Neuronal stem cell (in vitro differentiated cells): Measurements from ENCODE around the gene LEMD3.

Experiments used
- DNase-seq: peaks from one replicate; pipeline ENCODE4 v3.0.0-alpha.2; 2013; ENCODE audit warnings: low spot score
- H2AFZ ChIP-seq: one replicate; pipeline ENCODE4 v1.6.1; 2013; ENCODE audit warnings: mild to moderate bottlenecking, low read length, inconsistent platforms
- H2AK5ac ChIP-seq: 2 replicates; pipeline ENCODE4 v1.6.1; 2013; ENCODE audit warnings: low read depth, mild to moderate bottlenecking, inconsistent platforms, low read length, moderate library complexity, mixed read lengths
- H2BK120ac ChIP-seq: 2 replicates; pipeline ENCODE4 v1.6.1; 2013; ENCODE audit warnings: low read depth, mild to moderate bottlenecking, inconsistent platforms, low read length, moderate library complexity, mixed read lengths
- H2BK12ac ChIP-seq: one replicate; pipeline ENCODE4 v1.6.1; 2013; ENCODE audit warnings: low read length, inconsistent platforms
- H2BK15ac ChIP-seq: 2 replicates; pipeline ENCODE4 v1.6.1; 2013; ENCODE audit warnings: mild to moderate bottlenecking, low read length, inconsistent platforms, mixed read lengths
- H2BK5ac ChIP-seq: one replicate; pipeline ENCODE4 v1.6.1; 2013; ENCODE audit warnings: inconsistent platforms, mild to moderate bottlenecking, low read length, moderate library complexity
- H3K14ac ChIP-seq: one replicate; pipeline ENCODE4 v1.6.1; 2013; ENCODE audit warnings: low read length, inconsistent platforms
- H3K18ac ChIP-seq: 2 replicates; pipeline ENCODE4 v1.6.1; 2013; ENCODE audit warnings: low read length, inconsistent platforms
- H3K23ac ChIP-seq: 2 replicates; pipeline ENCODE4 v1.6.1; 2013; ENCODE audit warnings: low read depth, mild to moderate bottlenecking, mixed read lengths, low read length, inconsistent platforms; ENCODE audit not compliant: poor library complexity
- H3K27ac ChIP-seq: replicated peaks from 3 replicates; pipeline ENCODE4 v1.5.1; 2013; ENCODE audit warnings: low read length, inconsistent platforms
- H3K27me3 ChIP-seq, 3 experiments: 2 replicates each; pipeline ENCODE4 v1.6.1; 2013; ENCODE audit warnings: low read length in 3 of 3, mild to moderate bottlenecking in 2 of 3, inconsistent platforms in 1 of 3, low read depth in 1 of 3, mixed read lengths in 1 of 3, moderate library complexity in 1 of 3; ENCODE audit not compliant: control insufficient read depth in 3 of 3, insufficient read depth in 3 of 3
- H3K36me3 ChIP-seq, 2 donors: replicated peaks in 1 of 2; 2 replicates each; pipeline ENCODE4 v1.6.1; 2013; ENCODE audit warnings: low read length in 2 of 2; ENCODE audit not compliant: control insufficient read depth in 2 of 2, insufficient read depth in 2 of 2
- H3K4ac ChIP-seq: 2 replicates; pipeline ENCODE4 v1.6.1; 2013; ENCODE audit warnings: inconsistent platforms, mild to moderate bottlenecking, low read length, moderate library complexity
- H3K4me1 ChIP-seq, 2 donors: 1 replicate in 1 of 2; 2 replicates in 1 of 2; pipeline ENCODE4 v1.6.1; 2013; ENCODE audit warnings: low read length in 2 of 2, low read depth in 1 of 2; ENCODE audit not compliant: control insufficient read depth in 2 of 2, insufficient read depth in 1 of 2
- H3K4me2 ChIP-seq: one replicate; pipeline ENCODE4 v1.6.1; 2013; ENCODE audit warnings: mild to moderate bottlenecking, low read length, inconsistent platforms; ENCODE audit not compliant: insufficient read depth, poor library complexity, severe bottlenecking
- H3K4me3 ChIP-seq, 2 donors: 2 replicates each; pipeline ENCODE4 v1.5.1; 2013; ENCODE audit warnings: low read length in 2 of 2, mild to moderate bottlenecking in 2 of 2, inconsistent platforms in 1 of 2, moderate library complexity in 1 of 2
- H3K79me1 ChIP-seq: one replicate; pipeline ENCODE4 v1.6.1; 2013; ENCODE audit warnings: low read depth, mild to moderate bottlenecking, inconsistent platforms, low read length, moderate library complexity
- H3K9ac ChIP-seq: one replicate; pipeline ENCODE4 v1.6.1; 2013; ENCODE audit warnings: mild to moderate bottlenecking, low read depth, low read length, inconsistent platforms; ENCODE audit not compliant: poor library complexity
- H3K9me3 ChIP-seq, 2 donors: replicated peaks in 1 of 2; 2 replicates each; pipeline versions ENCODE3 to v1.6.1; 2013; ENCODE audit warnings: low read length in 2 of 2, mild to moderate bottlenecking in 2 of 2, inconsistent platforms in 1 of 2, low read depth in 1 of 2, mixed read lengths in 1 of 2, moderate library complexity in 1 of 2; ENCODE audit not compliant: control insufficient read depth in 2 of 2, insufficient read depth in 1 of 2
- H4K8ac ChIP-seq: one replicate; pipeline ENCODE4 v1.6.1; 2013; ENCODE audit warnings: low read depth, mild to moderate bottlenecking, inconsistent platforms, low read length, moderate library complexity
- H4K91ac ChIP-seq: one replicate; pipeline ENCODE4 v1.6.1; 2013; ENCODE audit warnings: low read length, low read depth, mild to moderate bottlenecking, inconsistent platforms; ENCODE audit not compliant: poor library complexity
- WGBS, 2 donors: extraction: QIAGEN DNeasy Blood & Tissue Kit; methylation state at CpG; one replicate each; pipeline ENCODE4 v1.1.7; 2013; ENCODE audit warnings: missing lambda C conversion rate in 2 of 2, mixed read lengths in 1 of 2; ENCODE audit not compliant: insufficient read length in 2 of 2, insufficient replicate concordance in 1 of 2; ENCODE audit errors: extremely low coverage in 2 of 2; 5-methylcytosine and 5-hydroxymethylcytosine counted together

The LEMD3 gene

GRCh38 chr12:65164774-65165173, 4.6 kb upstream of the LEMD3 start:
- no peaks in the 10 kb centered on the region for H3K9me3 ChIP-seq
- H3K27ac ChIP-seq = no peak overlapping the region
- no peak overlapping the region for H2AFZ ChIP-seq
- no peak overlapping the region for H2BK15ac ChIP-seq
- H4K91ac ChIP-seq = no peak overlapping the region
- no peak overlapping the region for H2BK12ac ChIP-seq
- peaks cover 2 to 5% of the 10 kb centered on the region in 2 donors for H3K4me1 ChIP-seq
- H2AK5ac ChIP-seq = no peak overlapping the region
- H2BK120ac ChIP-seq = no peak overlapping the region
- no peak overlapping the region for H3K4me2 ChIP-seq
- H3K79me1 ChIP-seq = no peaks in the 10 kb centered on the region
- H3K23ac ChIP-seq = no peak overlapping the region
- H3K9ac ChIP-seq = no peak overlapping the region
- H3K27me3 ChIP-seq = peaks cover 0 to 26% (median 3%) of the 10 kb centered on the region in 3 experiments
- no peak overlapping the region for H3K14ac ChIP-seq
- no peaks in the 10 kb centered on the region for H3K36me3 ChIP-seq
- H2BK5ac ChIP-seq = no peak overlapping the region
- H3K4me3 ChIP-seq = no peak overlapping the region
- H4K8ac ChIP-seq = no peak overlapping the region
- no peak overlapping the region for H3K18ac ChIP-seq
- H3K4ac ChIP-seq = no peak overlapping the region
- DNase-seq = no peak

- H3K27me3 ChIP-seq = peaks cover 0 to 8% (median 2%) of the 10 kb centered on the region in 3 experiments
- WGBS, 2 donors = no CpG with 5 or more reads among the region's 11 CpGs
- DNase-seq = peak; percentile 4
- H4K91ac ChIP-seq = no peak overlapping the region
- H3K4me2 ChIP-seq = peak overlapping the region; percentile 97
- no peak overlapping the region for H3K9ac ChIP-seq
- peak overlapping the region; percentile 83 to 95 for H3K4me3 ChIP-seq
- peaks cover 5 to 16% of the 10 kb centered on the region in 2 donors for H3K4me1 ChIP-seq
- H3K79me1 ChIP-seq = no peaks in the 10 kb centered on the region
- H2AFZ ChIP-seq = peak overlapping the region; percentile 96
- H4K8ac ChIP-seq = no peak overlapping the region
- no peak overlapping the region for H3K18ac ChIP-seq
- no peak overlapping the region for H2BK12ac ChIP-seq
- no peak overlapping the region for H2BK15ac ChIP-seq
- H3K9me3 ChIP-seq = no peaks in the 10 kb centered on the region
- peak overlapping the region; percentile 87 for H3K23ac ChIP-seq
- peaks cover 0 to 31% of the 10 kb centered on the region in 2 donors for H3K36me3 ChIP-seq
- H2BK5ac ChIP-seq = no peak overlapping the region
- H2BK120ac ChIP-seq = no peak overlapping the region
- H3K4ac ChIP-seq = no peak overlapping the region
- H2AK5ac ChIP-seq = no peak overlapping the region
- no peak overlapping the region for H3K14ac ChIP-seq
- H3K27ac ChIP-seq = no peak overlapping the region
Measured at GRCh38 chr12:65168681-65169319, 583 bp upstream of the LEMD3 start.

GRCh38 chr12:65170209-65170881, 962 bp downstream of the LEMD3 start:
- peak overlapping the region; percentile 84 for H3K9ac ChIP-seq
- H2BK5ac ChIP-seq = no peak overlapping the region
- H2BK15ac ChIP-seq = peak overlapping the region; percentile 65
- no CpG with 5 or more reads among the region's 47 CpGs for WGBS, 2 donors
- H4K8ac ChIP-seq = no peak overlapping the region
- H2BK12ac ChIP-seq = no peak overlapping the region
- H3K9me3 ChIP-seq = no peaks in the 10 kb centered on the region
- no peak overlapping the region for H3K27ac ChIP-seq
- H3K4ac ChIP-seq = no peak overlapping the region
- H3K4me2 ChIP-seq = peak overlapping the region; percentile 97
- H4K91ac ChIP-seq = no peak overlapping the region
- H3K4me3 ChIP-seq = peak overlapping the region; percentile 83 to 95
- peak; percentile 54 for DNase-seq
- no peak overlapping the region for H2AK5ac ChIP-seq
- peaks cover 5 to 16% of the 10 kb centered on the region in 2 donors for H3K4me1 ChIP-seq
- peaks cover 0 to 8% (median 2%) of the 10 kb centered on the region in 3 experiments for H3K27me3 ChIP-seq
- no peak overlapping the region for H2BK120ac ChIP-seq
- H3K23ac ChIP-seq = no peak overlapping the region
- peak overlapping the region; percentile 6 for H3K14ac ChIP-seq
- H3K36me3 ChIP-seq = peaks cover 0 to 45% of the 10 kb centered on the region in 2 donors
- no peaks in the 10 kb centered on the region for H3K79me1 ChIP-seq
- H2AFZ ChIP-seq = peak overlapping the region; percentile 96
- peak overlapping the region; percentile 94 for H3K18ac ChIP-seq

- no peak overlapping the region for H3K9ac ChIP-seq
- no peak overlapping the region for H3K18ac ChIP-seq
- peaks cover 0 to 8% (median 0%) of the 10 kb centered on the region in 3 experiments for H3K27me3 ChIP-seq
- H3K4me1 ChIP-seq = peaks cover 5 to 16% of the 10 kb centered on the region in 2 donors
- no peak for DNase-seq
- H4K91ac ChIP-seq = no peak overlapping the region
- no peaks in the 10 kb centered on the region for H3K79me1 ChIP-seq
- no peak overlapping the region for H2BK12ac ChIP-seq
- no peak overlapping the region for H3K4ac ChIP-seq
- H3K4me2 ChIP-seq = peak overlapping the region; percentile 97
- no peak overlapping the region for H3K23ac ChIP-seq
- no peak overlapping the region for H2BK5ac ChIP-seq
- H3K27ac ChIP-seq = no peak overlapping the region
- no peak overlapping the region for H4K8ac ChIP-seq
- WGBS, 2 donors = no CpG with 5 or more reads among the region's 8 CpGs
- no peak overlapping the region for H2BK15ac ChIP-seq
- H2BK120ac ChIP-seq = no peak overlapping the region
- peaks cover 0 to 52% of the 10 kb centered on the region in 2 donors for H3K36me3 ChIP-seq
- peak overlapping the region; percentile 83 to 95 for H3K4me3 ChIP-seq
- H3K9me3 ChIP-seq = no peaks in the 10 kb centered on the region
- H2AFZ ChIP-seq = no peak overlapping the region
- H3K14ac ChIP-seq = no peak overlapping the region
- no peak overlapping the region for H2AK5ac ChIP-seq
Measured at GRCh38 chr12:65171073-65171472, 1.7 kb downstream of the LEMD3 start.
